ENCODE data around the gene LGR5.

GRCh38 chr12:71504476-71504875 lies 64.9 kb downstream of the LGR5 start:
- no peak for TF ChIP-seq HNF4G (IDR thresholded peaks at IDR 0.05; ENCODE audit: borderline replicate concordance, low read depth, low read length)
- TF ChIP-seq HNF4G (CRISPR knock-in tag; IDR thresholded peaks at IDR 0.05; ENCODE audit: borderline replicate concordance, low read depth) = no peak
- no peak for TF ChIP-seq DNMT1 (CRISPR knock-in tag; IDR thresholded peaks at IDR 0.05)
- TF ChIP-seq ZNF329 (CRISPR knock-in tag; IDR thresholded peaks at IDR 0.05; ENCODE audit: low read depth) = no peak
- no peak for TF ChIP-seq POLR2AphosphoS2 (IDR thresholded peaks at IDR 0.05; ENCODE audit: low read depth, low read length)
